ENCODE results near the gene PLAAT1.

- no peak for TF ChIP-seq EZH2 (IDR thresholded peaks at IDR 0.05)
- no peak for TF ChIP-seq POLR2AphosphoS5 (IDR thresholded peaks at IDR 0.05; ENCODE audit: borderline replicate concordance, low read depth, low read length)
These were observed 55.0 kb downstream of the PLAAT1 start for GRCh38 chr3:193295985-193296384.
